Tibial nerve (tissue), 3 donors: ENCODE results near the gene STK16.

ENCODE experiments used
- EP300 ChIP-seq, 2 donors: sonication (generic); formaldehyde crosslinking; IDR thresholded peaks; one replicate each; pipeline ENCODE4 v1.6.1; 2017; ENCODE audit warnings: antibody characterized with exemption in 2 of 2, mild to moderate bottlenecking in 1 of 2
- POLR2A ChIP-seq, 2 donors: fragments of 450-650 bp; IDR thresholded peaks; one replicate each; pipeline ENCODE4 v1.6.1; 2017; ENCODE audit warnings: antibody characterized with exemption in 2 of 2, mild to moderate bottlenecking in 2 of 2, moderate library complexity in 2 of 2

DNA sequence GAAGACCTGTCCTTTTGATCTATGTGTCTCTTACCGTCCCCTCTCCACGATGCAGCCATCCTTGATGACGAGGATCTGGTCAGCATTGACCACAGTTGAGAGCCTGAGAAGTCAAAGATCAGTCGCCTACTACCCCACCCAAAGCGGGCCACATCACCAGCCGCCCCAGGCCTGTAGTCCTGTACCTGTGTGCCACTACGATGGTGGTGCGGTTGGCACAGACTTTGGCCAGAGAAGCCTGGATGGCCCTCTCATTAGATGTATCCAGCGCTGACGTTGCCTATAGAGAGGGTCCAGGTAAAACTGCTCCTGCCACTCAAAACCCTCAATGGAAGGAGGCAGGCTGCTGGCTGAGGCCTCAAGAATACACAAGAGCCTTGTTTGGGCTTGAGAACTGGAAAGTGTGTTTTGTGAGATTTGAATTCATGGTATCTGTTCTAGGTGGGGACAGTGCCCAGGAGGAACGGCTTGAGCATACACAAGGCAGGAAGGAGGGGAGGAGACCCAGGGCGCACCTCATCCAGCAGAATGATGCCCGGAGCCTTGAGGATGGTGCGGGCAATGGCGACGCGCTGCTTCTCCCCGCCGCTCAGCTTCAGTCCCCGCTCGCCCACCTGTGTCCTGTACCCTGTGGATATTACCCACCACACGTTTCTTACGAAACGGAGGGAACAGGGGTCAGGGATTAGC lies 34.9 kb upstream of the STK16 start:
- no peak for TF ChIP-seq EP300 (IDR thresholded peaks at IDR 0.05)
- no peak for TF ChIP-seq POLR2A (IDR thresholded peaks at IDR 0.05)
